ENCODE results near the gene ARHGAP24. TPM values are rescaled to one million over a fixed set of nuclear protein-coding genes. Genes with fewer than 3 reads are reported as not detected.

ARHGAP24 gene
- total RNA-seq, 2 donors from 2014 or later: 34.0 to 42.0 TPM

DNA sequence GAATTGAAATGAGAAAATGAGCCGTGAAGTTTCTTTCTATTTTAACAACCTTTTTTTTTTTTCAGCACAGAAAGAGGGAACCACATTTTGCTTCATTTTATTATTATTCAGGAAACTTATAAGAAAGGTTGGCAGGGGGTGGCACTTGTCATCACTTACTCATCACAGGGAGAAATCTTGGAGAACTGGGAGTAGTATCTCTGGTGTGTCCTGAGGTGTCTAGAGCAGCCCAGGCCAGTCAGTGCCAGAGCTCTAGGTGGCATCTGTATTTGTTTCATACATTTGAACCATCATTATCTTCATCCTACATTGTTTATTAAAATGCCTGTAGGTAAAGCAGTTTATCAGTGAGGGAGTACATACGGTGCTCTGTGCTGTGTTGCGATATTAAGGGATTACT, 43.8 kb upstream of the ARHGAP24 start:
- no peak overlapping the region for H3K4me3 ChIP-seq
- H3K9me3 ChIP-seq: no peaks in the 10 kb centered on the region
- no peaks in the 10 kb centered on the region for H3K36me3 ChIP-seq
- H3K4me1 ChIP-seq: peaks cover 0 to 11% of the 10 kb centered on the region in 2 donors
- TF ChIP-seq, protein P1, sequence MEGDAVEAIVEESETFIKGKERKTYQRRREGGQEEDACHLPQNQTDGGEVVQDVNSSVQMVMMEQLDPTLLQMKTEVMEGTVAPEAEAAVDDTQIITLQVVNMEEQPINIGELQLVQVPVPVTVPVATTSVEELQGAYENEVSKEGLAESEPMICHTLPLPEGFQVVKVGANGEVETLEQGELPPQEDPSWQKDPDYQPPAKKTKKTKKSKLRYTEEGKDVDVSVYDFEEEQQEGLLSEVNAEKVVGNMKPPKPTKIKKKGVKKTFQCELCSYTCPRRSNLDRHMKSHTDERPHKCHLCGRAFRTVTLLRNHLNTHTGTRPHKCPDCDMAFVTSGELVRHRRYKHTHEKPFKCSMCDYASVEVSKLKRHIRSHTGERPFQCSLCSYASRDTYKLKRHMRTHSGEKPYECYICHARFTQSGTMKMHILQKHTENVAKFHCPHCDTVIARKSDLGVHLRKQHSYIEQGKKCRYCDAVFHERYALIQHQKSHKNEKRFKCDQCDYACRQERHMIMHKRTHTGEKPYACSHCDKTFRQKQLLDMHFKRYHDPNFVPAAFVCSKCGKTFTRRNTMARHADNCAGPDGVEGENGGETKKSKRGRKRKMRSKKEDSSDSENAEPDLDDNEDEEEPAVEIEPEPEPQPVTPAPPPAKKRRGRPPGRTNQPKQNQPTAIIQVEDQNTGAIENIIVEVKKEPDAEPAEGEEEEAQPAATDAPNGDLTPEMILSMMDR (IDR thresholded peaks at IDR 0.05): no peak
- DNase-seq (ENCODE audit: low spot score): no peak
- H3K27ac ChIP-seq: peak overlapping the region in 1 of 2 donors; percentile 66
- H3K27me3 ChIP-seq: no peaks in the 10 kb centered on the region

DNA sequence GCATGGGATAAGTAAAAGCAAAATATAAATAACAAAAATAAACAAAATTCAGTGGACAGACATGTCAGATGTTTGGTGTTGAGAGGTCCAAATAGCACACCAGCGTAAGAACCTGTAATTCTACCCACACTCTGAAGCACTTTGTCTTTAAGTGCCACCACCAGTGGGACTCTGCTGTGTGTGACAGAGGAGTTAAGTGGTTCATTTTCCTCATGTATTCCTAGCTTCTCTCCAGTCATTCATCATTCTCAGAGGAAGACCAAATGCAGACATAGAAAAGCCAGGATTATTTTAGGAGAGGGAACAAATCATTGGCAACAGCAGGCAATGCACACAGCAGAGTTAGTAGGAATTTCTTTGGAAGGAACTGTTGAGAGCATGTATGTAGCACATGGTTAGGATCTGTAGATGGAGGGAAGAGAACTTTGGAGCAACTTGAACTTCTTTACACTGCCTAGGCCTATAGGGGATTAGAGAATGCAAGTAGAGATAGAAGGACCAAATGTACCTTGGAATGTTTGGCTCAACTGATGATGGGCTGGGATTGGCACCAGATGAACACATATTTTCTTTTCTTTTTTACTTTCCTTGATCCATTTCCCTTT, 43.0 kb upstream of the ARHGAP24 start:
- no peak for DNase-seq (ENCODE audit: low spot score)
- Histone ChIP-seq H3K4me3 (no peak overlapping the region), H3K27ac (peak overlapping the region in 1 of 2 donors; percentile 66), H3K9me3 (no peaks in the 10 kb centered on the region), H3K36me3 (no peaks in the 10 kb centered on the region), H3K27me3 (no peaks in the 10 kb centered on the region), H3K4me1 (peaks cover 0 to 11% of the 10 kb centered on the region in 2 donors)
- TF ChIP-seq, protein P1 (IDR thresholded peaks at IDR 0.05): no peak

DNA sequence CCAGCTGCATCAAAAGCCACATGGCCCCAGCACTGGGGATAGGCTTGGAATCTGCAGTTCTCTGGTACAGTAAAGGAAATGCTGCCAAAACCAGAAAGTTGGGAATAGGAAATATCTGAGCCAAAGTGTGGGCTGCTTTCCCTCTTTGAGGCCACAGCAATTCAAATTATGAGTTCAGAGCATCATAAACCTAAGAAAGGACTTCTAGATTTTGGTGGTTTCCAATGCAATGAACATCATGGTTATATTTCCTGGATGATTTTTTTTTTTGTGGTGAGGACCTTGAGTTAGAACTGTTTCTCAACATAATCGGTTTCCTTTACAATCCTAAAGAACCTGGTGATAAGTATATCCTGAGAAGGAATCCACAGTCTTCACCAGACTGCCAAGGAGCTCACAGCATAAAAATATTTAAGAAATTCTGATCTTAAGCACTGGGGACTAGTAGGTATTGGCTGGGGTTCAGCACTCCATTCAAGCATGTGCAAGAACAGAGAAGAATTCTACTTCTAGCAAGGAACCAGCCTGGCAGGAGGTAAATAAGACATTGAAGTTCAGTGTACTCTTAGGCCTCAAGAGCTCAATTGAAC, 29.8 kb upstream of the ARHGAP24 start:
- no peaks in the 10 kb centered on the region for H3K9me3 ChIP-seq
- no peak overlapping the region for H3K4me3 ChIP-seq
- no peaks in the 10 kb centered on the region for H3K27me3 ChIP-seq
- H3K36me3 ChIP-seq: no peaks in the 10 kb centered on the region
- TF ChIP-seq, protein P1 (IDR thresholded peaks at IDR 0.05): no peak
- H3K27ac ChIP-seq: no peak overlapping the region
- DNase-seq (ENCODE audit: low spot score): no peak
- no peaks in the 10 kb centered on the region for H3K4me1 ChIP-seq

DNA sequence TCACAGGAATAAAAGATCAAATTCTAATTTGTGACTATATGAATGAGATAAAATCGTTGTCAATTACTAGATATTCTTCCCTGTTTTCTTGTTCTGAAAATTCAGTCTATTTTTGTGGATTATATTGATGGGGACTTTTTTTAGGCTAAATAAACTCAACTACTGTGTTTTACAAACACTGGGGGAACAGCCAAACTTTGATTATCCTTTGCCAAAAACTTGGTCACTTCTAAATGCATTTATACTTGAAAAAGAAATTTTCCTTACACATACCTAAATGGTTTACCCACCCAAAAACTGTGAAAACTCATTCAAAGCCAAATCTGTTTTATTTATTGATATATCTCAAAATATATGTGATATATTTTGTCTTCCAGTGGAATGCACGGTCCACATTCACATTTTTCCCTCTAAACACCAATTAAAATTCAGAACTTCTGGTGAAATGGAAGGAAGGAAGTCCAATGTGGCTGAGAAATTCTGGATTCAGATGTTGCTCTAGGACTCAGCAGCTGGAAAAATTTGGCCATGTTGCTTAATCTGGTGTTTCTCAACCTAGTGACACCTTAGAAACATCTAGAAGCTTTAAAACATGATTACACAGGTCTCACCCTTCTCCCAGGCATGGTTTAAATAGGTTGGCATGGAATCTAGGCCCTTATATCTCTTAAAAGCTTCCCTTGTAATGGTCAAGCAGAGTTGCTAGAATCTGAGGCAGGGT, 28.6 kb upstream of the ARHGAP24 start:
- TF ChIP-seq, protein P1 (IDR thresholded peaks at IDR 0.05): no peak
- H3K4me3 ChIP-seq: no peak overlapping the region
- no peaks in the 10 kb centered on the region for H3K36me3 ChIP-seq
- no peaks in the 10 kb centered on the region for H3K27me3 ChIP-seq
- peak overlapping the region; percentile 35 to 68 for H3K27ac ChIP-seq
- H3K4me1 ChIP-seq: no peaks in the 10 kb centered on the region
- H3K9me3 ChIP-seq: no peaks in the 10 kb centered on the region
- DNase-seq (ENCODE audit: low spot score): no peak

DNA sequence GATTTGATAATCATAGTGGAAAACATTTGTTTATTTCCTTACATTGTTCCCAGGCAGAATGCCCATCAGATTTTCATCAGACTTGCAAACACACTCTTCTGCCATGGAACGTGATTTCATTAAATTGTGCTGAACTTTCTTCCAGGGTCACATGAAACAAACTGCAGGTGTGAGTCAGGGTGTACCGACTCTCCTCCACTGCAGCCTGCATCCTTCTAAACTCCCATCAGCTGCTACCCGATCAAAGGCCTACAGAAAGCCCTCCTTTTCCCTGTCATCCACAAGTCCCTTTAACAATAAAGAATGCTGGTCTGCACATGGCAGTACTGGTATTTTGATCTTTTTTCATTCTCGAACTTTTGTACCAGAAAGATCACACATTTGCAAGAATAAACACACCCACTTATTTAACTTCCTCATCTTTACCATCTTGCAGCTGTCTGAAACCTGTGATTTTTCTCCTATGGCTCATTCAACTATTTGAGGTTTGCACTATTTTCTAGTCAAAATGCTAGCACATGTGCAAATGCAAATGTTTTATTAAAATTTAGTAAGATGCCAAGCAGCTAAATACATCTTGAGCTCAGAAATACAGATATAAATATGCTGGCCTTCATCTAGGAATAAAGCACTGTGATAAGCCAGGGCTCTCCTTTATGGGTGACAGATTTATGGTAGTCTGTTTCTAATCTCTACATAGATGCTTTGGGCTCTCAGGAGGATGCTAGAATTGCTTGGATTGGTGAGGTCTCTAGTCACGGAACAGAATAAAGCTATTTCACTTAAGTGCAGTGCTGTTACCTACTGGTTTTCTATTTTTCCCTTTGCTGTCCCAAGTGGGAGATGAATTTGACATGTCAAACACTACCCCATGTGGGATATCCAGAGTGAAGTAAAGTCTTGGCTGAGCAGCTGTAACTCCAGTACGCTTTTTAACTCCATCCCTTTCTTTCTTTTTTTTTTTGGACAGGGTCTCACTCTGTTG, 25.8 kb upstream of the ARHGAP24 start:
- H3K36me3 ChIP-seq: no peaks in the 10 kb centered on the region
- no peak overlapping the region for H3K27ac ChIP-seq
- TF ChIP-seq, protein P1 (IDR thresholded peaks at IDR 0.05): no peak
- H3K9me3 ChIP-seq: no peaks in the 10 kb centered on the region
- no peaks in the 10 kb centered on the region for H3K4me1 ChIP-seq
- DNase-seq (ENCODE audit: low spot score): no peak
- no peak overlapping the region for H3K4me3 ChIP-seq
- H3K27me3 ChIP-seq: no peaks in the 10 kb centered on the region

All from right atrium auricular region (tissue), 2 donors.